ENCODE data around the gene MBOAT7. TPM values are rescaled to one million over a fixed set of nuclear protein-coding genes. Genes with fewer than 3 reads are reported as not detected.
A peak's percentile ranks its signal among the peaks of the same experiment; 100 is the strongest.

The MBOAT7 gene
- total and polyA plus RNA-seq, 2 donors from 2014 or later: 41.6 to 64.4 TPM

- H3K27me3 ChIP-seq (ENCODE audit: control insufficient read depth, insufficient read depth, low read length): no peaks in the 10 kb centered on the region
- peaks cover 6 to 47% (median 35%) of the 10 kb centered on the region in 3 donors for H3K36me3 ChIP-seq (ENCODE audit: control insufficient read depth in 2 of 3, insufficient read depth in 3 of 3, low read length in 3 of 3)
- peaks cover 0 to under 1% (median 0%) of the 10 kb centered on the region in 3 donors for H3K4me1 ChIP-seq (ENCODE audit: control insufficient read depth in 2 of 3, insufficient read depth in 2 of 3, low read depth in 1 of 3, low read length in 3 of 3)
- peak in 1 of 5 donors; percentile 66 for DNase-seq
- no peak overlapping the region for H3K27ac ChIP-seq (ENCODE audit: low read depth in 2 of 2, low read length in 2 of 2)
- no peak for FAIRE-seq
- H3K9ac ChIP-seq (ENCODE audit: low read length in 3 of 3): no peak overlapping the region
- no peak overlapping the region for H3K4me3 ChIP-seq (ENCODE audit: low read length in 3 of 3)
- intact Hi-C loops (cut with DNase I): no loop called here
- TF ChIP-seq, protein P1, sequence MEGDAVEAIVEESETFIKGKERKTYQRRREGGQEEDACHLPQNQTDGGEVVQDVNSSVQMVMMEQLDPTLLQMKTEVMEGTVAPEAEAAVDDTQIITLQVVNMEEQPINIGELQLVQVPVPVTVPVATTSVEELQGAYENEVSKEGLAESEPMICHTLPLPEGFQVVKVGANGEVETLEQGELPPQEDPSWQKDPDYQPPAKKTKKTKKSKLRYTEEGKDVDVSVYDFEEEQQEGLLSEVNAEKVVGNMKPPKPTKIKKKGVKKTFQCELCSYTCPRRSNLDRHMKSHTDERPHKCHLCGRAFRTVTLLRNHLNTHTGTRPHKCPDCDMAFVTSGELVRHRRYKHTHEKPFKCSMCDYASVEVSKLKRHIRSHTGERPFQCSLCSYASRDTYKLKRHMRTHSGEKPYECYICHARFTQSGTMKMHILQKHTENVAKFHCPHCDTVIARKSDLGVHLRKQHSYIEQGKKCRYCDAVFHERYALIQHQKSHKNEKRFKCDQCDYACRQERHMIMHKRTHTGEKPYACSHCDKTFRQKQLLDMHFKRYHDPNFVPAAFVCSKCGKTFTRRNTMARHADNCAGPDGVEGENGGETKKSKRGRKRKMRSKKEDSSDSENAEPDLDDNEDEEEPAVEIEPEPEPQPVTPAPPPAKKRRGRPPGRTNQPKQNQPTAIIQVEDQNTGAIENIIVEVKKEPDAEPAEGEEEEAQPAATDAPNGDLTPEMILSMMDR (IDR thresholded peaks at IDR 0.05; ENCODE audit: borderline replicate concordance, extremely low read depth, insufficient read depth): no peak
- H3K9me3 ChIP-seq (ENCODE audit: control insufficient read depth in 2 of 3, insufficient read depth in 1 of 3, low read length in 3 of 3): no peaks in the 10 kb centered on the region
Observed at GRCh38 chr19:54152878-54153524, 36.4 kb downstream of the MBOAT7 start.

DNA sequence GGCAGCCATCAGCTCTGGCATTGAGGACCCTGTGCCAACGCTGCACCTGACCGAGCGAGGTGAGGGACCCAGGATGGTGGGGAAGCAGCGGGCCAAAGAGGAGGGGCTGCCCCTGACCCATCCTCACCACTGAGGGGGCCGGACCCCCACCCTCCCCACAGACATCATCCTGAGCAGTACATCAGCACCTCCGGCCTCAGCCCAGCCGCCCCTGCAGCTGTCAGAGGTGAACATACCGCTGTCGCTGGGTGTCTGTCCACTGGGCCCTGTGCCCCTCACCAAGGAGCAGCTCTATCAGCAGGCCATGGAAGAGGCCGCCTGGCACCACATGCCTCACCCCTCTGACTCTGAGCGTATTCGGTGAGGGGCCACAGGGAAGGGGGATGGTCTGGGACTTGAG, 37.1 kb downstream of the MBOAT7 start:
- no peak overlapping the region for H3K27ac ChIP-seq (ENCODE audit: low read depth in 2 of 2, low read length in 2 of 2)
- H3K4me1 ChIP-seq (ENCODE audit: control insufficient read depth in 2 of 3, insufficient read depth in 2 of 3, low read depth in 1 of 3, low read length in 3 of 3): no peaks in the 10 kb centered on the region
- TF ChIP-seq, protein P1 (IDR thresholded peaks at IDR 0.05; ENCODE audit: borderline replicate concordance, extremely low read depth, insufficient read depth): no peak
- H3K9me3 ChIP-seq (ENCODE audit: control insufficient read depth in 2 of 3, insufficient read depth in 1 of 3, low read length in 3 of 3): no peaks in the 10 kb centered on the region
- no peak overlapping the region for H3K9ac ChIP-seq (ENCODE audit: low read length in 3 of 3)
- intact Hi-C loops (cut with DNase I): no loop called here
- no peak overlapping the region for H3K4me3 ChIP-seq (ENCODE audit: low read length in 3 of 3)
- H3K36me3 ChIP-seq (ENCODE audit: control insufficient read depth in 2 of 3, insufficient read depth in 3 of 3, low read length in 3 of 3): peaks cover 6 to 44% (median 38%) of the 10 kb centered on the region in 3 donors
- no peaks in the 10 kb centered on the region for H3K27me3 ChIP-seq (ENCODE audit: control insufficient read depth, insufficient read depth, low read length)
- FAIRE-seq (no peak), DNase-seq (peak in 1 of 5 donors; percentile 73)

GRCh38 chr19:54151362-54152035, 37.9 kb downstream of the MBOAT7 start:
- no peak overlapping the region for H3K9ac ChIP-seq (ENCODE audit: low read length in 3 of 3)
- H3K4me1 ChIP-seq (ENCODE audit: control insufficient read depth in 2 of 3, insufficient read depth in 2 of 3, low read depth in 1 of 3, low read length in 3 of 3): no peaks in the 10 kb centered on the region
- no peaks in the 10 kb centered on the region for H3K27me3 ChIP-seq (ENCODE audit: control insufficient read depth, insufficient read depth, low read length)
- H3K4me3 ChIP-seq (ENCODE audit: low read length in 3 of 3): no peak overlapping the region
- DNase-seq: no peak
- no peak overlapping the region for H3K27ac ChIP-seq (ENCODE audit: low read depth in 2 of 2, low read length in 2 of 2)
- TF ChIP-seq, protein P1 (IDR thresholded peaks at IDR 0.05; ENCODE audit: borderline replicate concordance, extremely low read depth, insufficient read depth): no peak
- no peak for FAIRE-seq
- H3K9me3 ChIP-seq (ENCODE audit: control insufficient read depth in 2 of 3, insufficient read depth in 1 of 3, low read length in 3 of 3): no peaks in the 10 kb centered on the region
- H3K36me3 ChIP-seq (ENCODE audit: control insufficient read depth in 2 of 3, insufficient read depth in 3 of 3, low read length in 3 of 3): peaks cover 3 to 52% (median 41%) of the 10 kb centered on the region in 3 donors
- intact Hi-C loops (cut with DNase I): no loop called here

Measured in kidney (tissue), 14 donors.